ENCODE results near the gene SFTPB. TPM values are rescaled to one million over a fixed set of nuclear protein-coding genes. Genes with fewer than 3 reads are reported as not detected.

Gene SFTPB
- total RNA-seq, 2 donors from 2014 or later, result 0.59 TPM; not detected in 1

- DNase-seq (ENCODE audit: low spot score), result no peak
- H3K4me1 ChIP-seq (replicated peaks), result peaks cover 4% of the 10 kb centered on the region
- 61% methylated on average over 4 of the region's 4 CpGs for WGBS
Measured at GRCh38 chr2:85709401-85709811, 41.4 kb upstream of the SFTPB start.

GRCh38 chr2:85708641-85709040, 40.6 kb upstream of the SFTPB start:
- no peak overlapping the region for H3K4me3 ChIP-seq
- 22% methylated on average over 1 of the region's 1 CpG for WGBS
- no peaks in the 10 kb centered on the region for H3K27me3 ChIP-seq (replicated peaks; ENCODE audit: insufficient read depth)
- no peaks in the 10 kb centered on the region for H3K9me3 ChIP-seq
- H3K27ac ChIP-seq, result peak overlapping the region in 1 of 2 donors; percentile 13
- H3K36me3 ChIP-seq, result no peaks in the 10 kb centered on the region
- no peak for DNase-seq (ENCODE audit: low spot score)
- intact Hi-C loops (cut with DNase I), result no loop called here
- H3K4me1 ChIP-seq (replicated peaks), result peaks cover 4% of the 10 kb centered on the region
- TF ChIP-seq CTCF (IDR thresholded peaks at IDR 0.05), result no peak
- TF ChIP-seq POLR2AphosphoS5 (IDR thresholded peaks at IDR 0.05), result peak; percentile 81

More at GRCh38 chr2:85709401-85709811, 41.4 kb upstream of the SFTPB start:
- Histone ChIP-seq H3K27me3 (replicated peaks; ENCODE audit: insufficient read depth) (no peaks in the 10 kb centered on the region), H3K9me3 (no peaks in the 10 kb centered on the region), H3K36me3 (no peaks in the 10 kb centered on the region), H3K27ac (peak overlapping the region in 1 of 2 donors; percentile 13), H3K4me3 (no peak overlapping the region)
- TF ChIP-seq POLR2AphosphoS5 (IDR thresholded peaks at IDR 0.05) (peak; percentile 6), CTCF (IDR thresholded peaks at IDR 0.05) (no peak)
- intact Hi-C loops (cut with DNase I), result no loop called here

- Histone ChIP-seq H3K9me3 (no peaks in the 10 kb centered on the region), H3K27ac (peak overlapping the region in 1 of 2 donors; percentile 16), H3K4me1 (replicated peaks) (no peaks in the 10 kb centered on the region), H3K27me3 (replicated peaks; ENCODE audit: insufficient read depth) (no peaks in the 10 kb centered on the region), H3K36me3 (no peaks in the 10 kb centered on the region), H3K4me3 (no peak overlapping the region)
- WGBS, result 2% methylated on average over 10 of the region's 10 CpGs
- intact Hi-C loops (cut with DNase I), result no loop called here
- peak; percentile 71 to 83 (median 79) for TF ChIP-seq CTCF (IDR thresholded peaks at IDR 0.05)
- peak; percentile 43 for TF ChIP-seq POLR2AphosphoS5 (IDR thresholded peaks at IDR 0.05)
- no peak for TF ChIP-seq POLR2A (IDR thresholded peaks at IDR 0.05)
- DNase-seq (ENCODE audit: low spot score), result peak; percentile 78
Measured at GRCh38 chr2:85707304-85707703, 39.3 kb upstream of the SFTPB start.

GRCh38 chr2:85706599-85707296, 38.7 kb upstream of the SFTPB start:
- no peaks in the 10 kb centered on the region for H3K27me3 ChIP-seq (replicated peaks; ENCODE audit: insufficient read depth)
- no peaks in the 10 kb centered on the region for H3K9me3 ChIP-seq
- H3K36me3 ChIP-seq, result no peaks in the 10 kb centered on the region
- H3K4me3 ChIP-seq, result no peak overlapping the region
- WGBS, result 86% methylated on average over 10 of the region's 10 CpGs
- peak overlapping the region in 1 of 2 donors; percentile 16 for H3K27ac ChIP-seq
- H3K4me1 ChIP-seq (replicated peaks), result no peaks in the 10 kb centered on the region
- TF ChIP-seq POLR2A (IDR thresholded peaks at IDR 0.05), result no peak
- DNase-seq (ENCODE audit: low spot score), result no peak
- intact Hi-C loops (cut with DNase I), result no loop called here

- no peaks in the 10 kb centered on the region for H3K27me3 ChIP-seq (replicated peaks; ENCODE audit: insufficient read depth)
- H3K4me1 ChIP-seq (replicated peaks), result no peaks in the 10 kb centered on the region
- no peaks in the 10 kb centered on the region for H3K36me3 ChIP-seq
- intact Hi-C loops (cut with DNase I), result no loop called here
- H3K27ac ChIP-seq, result no peak overlapping the region
- DNase-seq (ENCODE audit: low spot score), result no peak
- whole genome bisulfite sequencing, result 93% methylated on average over 6 of the region's 6 CpGs
- H3K4me3 ChIP-seq, result no peak overlapping the region
- TF ChIP-seq POLR2A (IDR thresholded peaks at IDR 0.05), result no peak
- TF ChIP-seq POLR2AphosphoS5 (IDR thresholded peaks at IDR 0.05), result no peak
- TF ChIP-seq CTCF (IDR thresholded peaks at IDR 0.05), result no peak
- no peaks in the 10 kb centered on the region for H3K9me3 ChIP-seq
Measured at GRCh38 chr2:85706063-85706462, 38.1 kb upstream of the SFTPB start.
